HG03457 (cell line): ENCODE results near the gene SMIM23.

Source experiments
- ATAC-seq: cut with Tn5 transposase; IDR thresholded peaks from one replicate; pipeline ENCODE4 v1.9.1; 2021; ENCODE audit warnings: moderate number of reproducible peaks; ENCODE audit not compliant: unreplicated experiment

The SMIM23 gene

DNA sequence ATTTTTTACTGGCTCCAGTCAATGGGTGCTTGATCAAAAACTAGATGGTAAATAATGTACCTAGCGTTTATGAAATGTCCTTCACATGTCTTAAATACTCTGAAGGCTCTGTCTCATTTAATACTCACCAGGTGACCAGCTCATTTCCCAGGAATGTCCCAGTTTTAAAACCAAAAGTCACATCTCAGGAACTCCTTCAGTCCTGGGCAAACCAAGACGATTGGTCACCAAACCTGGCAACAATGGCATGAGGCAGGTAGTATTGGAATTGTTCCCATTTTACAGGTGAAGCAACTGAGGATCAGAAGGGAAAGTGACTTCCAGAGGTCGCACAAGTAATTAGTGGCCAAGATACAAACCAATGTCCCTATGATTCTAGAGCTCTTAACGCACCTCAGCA lies 27.7 kb downstream of the SMIM23 start:
- no peak for ATAC-seq

DNA sequence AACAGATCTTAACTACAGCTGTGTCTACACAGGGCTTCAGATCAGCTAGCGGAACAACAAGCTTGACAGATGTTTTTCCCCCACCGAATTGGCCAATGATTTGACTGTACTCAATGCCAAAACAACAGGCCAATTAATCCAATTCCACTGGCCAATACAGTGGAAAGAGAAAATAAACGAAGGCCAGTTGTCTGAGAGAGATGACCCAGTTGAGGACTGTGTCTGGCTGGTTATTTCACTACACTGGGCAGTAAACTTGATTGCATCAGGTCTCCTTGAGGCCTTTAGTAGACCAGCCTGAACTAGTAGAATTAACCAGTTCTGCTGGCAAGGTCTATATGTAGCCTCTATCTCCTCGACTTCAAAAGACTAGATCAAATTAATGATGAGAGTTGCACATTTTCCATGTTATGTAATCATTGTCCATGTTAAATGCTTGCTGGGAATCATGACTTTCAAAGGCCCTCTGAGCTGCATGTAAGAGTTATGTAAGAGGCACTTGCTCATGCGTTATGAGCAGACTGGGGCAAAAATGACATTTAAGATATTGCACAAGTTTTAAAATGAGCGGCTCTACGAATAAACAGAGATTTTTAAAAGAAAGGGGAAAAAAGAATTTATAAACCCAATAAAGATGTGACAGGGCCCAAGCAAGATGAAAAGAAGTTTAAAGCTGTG lies 28.3 kb downstream of the SMIM23 start:
- ATAC-seq, result no peak

DNA sequence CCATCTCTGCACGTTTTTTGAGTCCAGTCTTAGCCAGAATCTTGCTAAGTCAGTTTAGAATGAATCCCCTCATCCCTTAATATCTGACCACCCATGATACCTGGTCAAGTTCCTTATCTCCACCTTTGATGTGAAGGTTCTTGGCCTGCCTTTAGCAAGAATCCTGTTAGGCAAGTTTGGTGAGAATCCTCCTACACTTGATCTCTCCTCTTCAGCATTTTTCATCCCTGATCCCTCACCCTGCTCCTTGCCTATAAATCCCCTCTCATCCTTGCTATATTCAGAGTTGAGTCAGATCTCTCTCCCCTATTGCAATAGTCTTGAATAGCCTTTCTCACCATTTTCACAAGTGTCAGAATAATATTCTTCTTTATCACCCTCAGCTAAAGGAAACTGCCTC lies 31.0 kb downstream of the SMIM23 start:
- ATAC-seq, result no peak

DNA sequence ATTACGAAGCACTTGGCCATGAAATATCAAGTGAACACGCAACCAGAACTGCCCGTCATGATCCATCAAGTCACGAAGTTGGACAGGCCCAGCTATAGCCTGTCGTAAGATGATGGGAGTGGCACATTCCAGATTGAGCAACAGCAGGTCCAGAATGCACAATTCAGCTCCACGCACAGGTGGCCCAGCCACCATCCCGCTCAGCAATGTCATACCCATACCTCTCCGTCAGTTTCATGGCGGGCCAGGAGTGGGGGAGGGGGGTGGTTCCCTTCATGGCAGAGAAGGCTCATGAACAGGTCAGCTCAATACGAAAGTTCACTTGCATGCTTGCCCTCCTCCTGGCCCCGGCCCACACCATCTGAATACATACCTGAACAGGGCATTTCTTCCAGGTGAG lies 34.9 kb downstream of the SMIM23 start:
- ATAC-seq, result no peak

DNA sequence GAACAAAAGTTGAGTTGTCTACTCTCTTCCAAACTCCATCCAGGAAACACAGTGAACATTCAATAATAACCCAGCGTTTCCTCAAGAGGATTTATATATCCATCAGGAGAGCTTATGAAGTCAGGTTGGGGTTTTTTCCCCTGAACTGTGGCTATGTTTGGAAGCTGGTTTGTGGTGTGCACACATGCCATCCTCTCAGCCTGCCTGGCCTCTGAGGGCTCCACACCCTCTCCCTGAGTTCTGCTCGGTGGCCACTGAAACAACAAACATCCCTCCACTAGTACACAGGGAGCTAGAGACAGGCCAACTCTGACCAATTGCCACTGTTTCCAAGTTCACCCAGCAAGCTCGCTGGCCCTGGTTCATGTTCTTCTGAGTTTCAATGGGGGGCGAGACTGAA lies 35.7 kb downstream of the SMIM23 start:
- no peak for ATAC-seq

DNA sequence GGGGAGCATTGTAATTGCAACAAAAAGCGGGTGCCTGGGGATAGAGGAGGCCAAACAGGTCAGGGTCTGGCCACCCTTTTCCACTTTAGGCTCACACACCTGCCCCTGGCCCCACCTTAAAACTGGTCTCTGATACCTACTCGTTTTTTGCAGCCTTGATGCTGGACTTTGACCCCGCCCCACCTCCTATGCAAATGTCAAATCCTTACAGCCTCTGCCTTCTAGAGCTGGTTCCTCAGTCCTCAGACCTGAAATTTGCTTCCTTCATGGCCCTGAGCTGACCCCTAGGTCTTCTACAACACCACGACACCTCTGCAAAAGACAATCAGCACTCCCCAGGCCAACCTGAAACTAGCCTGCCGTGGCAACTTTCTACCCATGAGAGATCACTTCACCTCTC lies 37.7 kb downstream of the SMIM23 start:
- no peak for ATAC-seq

DNA sequence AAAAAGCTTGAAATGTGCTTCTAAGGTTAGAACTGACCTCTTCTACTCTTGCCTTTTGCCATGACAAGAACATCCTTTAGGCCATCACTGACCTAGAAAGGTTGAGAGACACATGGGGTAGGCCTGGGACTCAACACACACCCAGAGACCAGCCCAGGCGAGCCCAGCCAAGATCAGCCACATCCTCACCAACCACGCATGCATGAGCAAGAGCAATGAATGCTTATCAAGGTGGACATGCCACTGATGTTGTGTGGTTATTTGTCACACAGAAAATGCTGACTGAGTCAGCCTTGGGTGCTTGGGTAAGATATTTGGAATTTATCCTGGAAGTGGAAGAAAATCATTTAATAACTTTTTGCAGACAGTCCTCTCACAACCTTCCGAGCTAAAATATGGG lies 39.4 kb downstream of the SMIM23 start:
- ATAC-seq, result no peak

DNA sequence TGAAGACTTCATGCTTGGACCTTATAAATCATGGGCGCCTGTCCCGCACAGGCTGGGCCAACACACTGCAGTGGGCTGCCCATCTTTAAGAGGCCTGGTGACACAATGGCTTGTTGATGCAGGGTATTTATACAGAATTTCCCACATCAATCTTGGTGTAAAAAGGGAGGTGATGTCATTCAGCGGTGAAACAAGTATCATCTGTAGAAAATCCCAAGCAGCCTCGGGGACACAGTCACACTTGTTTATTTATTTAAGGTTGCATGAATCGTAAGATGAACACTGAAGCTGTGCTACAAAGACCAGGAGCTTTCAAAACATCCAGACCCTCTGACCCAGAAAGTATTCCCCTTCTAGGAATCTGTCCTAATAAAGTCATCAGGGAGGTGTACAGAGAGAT lies 40.5 kb downstream of the SMIM23 start:
- ATAC-seq, result no peak

DNA sequence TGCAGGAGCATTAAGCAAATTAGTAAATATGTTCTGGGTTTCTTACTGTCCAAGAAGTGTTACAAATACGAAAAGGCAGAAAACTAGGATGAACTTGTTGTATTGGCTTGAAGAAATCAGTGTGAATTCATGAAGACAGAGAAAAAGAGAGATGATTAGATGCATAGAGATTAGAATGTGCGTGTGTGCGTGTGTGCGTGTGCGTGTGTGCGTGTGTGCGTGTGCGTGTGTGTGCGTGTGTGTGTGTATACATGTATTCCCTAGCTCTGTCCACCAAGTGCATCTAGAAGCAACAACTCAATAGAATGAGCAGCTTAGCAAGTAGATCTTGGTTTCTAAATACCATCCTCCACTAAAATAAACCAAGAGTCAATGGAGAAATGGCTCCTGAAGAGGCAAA lies 41.5 kb downstream of the SMIM23 start:
- no peak for ATAC-seq

DNA sequence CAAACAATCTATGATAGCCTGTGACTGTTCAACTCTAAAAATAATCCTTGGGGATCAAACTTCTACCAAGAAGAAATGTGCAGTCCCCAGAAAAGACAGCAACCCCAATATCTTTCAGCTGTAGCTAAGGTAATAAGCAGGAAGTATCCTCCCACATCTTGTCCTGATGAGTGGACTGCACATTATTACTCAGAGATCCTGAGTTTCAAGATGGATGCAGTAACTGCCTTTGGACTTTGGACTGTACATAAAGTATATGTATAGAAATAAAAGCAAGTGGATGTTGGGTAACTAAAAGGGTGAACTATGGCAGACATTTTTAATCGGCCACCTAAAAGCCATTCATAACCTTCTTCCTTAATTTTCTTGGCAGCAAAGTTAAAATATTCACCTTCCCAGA lies 45.1 kb downstream of the SMIM23 start:
- ATAC-seq, result no peak

DNA sequence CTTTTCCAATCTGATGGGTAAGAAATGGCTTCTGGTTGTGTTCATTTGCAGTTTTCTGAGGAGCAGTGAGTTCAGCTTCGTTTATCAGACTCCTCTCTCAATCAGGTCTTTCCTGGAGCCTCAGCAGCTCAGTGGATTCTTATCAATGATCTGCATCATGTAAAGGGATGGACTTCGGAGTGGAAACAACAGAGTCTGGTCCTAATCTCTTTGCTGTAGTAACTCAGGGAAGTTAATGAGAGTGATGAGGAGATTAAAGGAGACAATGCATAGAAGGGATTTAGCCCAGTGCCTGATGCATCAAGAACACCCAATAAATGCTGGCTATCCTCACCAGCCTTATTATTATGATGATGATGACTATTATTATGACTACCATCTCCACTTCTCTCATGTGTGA lies 47.2 kb downstream of the SMIM23 start:
- no peak for ATAC-seq

DNA sequence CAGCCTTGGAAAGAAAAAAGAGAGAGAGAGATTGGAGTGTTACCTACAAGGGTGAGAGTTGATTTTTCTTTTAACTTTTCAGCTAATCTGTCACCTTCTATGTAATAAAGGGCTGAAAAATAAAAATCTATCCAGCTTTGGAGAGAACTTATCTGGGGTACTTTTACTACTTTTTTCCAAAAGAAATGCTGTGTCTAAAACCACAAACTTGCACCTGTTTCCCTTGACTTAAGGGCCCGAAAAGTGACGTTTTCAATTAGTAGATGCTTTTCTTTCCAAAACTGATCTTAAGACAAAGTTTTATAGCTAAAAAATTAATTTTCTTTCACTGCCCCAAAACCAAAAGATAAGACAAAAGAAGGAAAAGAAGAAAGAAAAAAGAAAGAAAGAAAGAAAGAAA lies 48.8 kb downstream of the SMIM23 start:
- ATAC-seq, result no peak

DNA sequence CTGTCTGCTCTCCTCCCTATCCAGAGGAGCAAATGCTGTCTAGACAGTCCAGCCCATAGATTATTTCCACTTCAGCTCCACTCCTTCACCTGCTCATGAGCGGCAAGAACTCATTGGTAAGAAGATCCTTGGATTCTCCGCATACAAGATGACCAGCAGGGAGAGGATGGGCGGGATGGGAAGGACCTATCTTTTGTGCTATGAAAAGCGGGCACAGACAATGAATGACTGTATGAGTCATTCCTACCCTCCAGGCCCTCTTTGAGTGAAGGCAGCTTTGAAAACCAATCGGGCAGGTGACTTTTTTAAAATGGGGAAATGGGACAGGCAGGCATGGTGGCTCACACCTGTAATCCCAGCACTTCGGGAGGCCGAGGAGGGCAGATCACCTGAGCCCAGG lies 49.4 kb downstream of the SMIM23 start:
- no peak for ATAC-seq

DNA sequence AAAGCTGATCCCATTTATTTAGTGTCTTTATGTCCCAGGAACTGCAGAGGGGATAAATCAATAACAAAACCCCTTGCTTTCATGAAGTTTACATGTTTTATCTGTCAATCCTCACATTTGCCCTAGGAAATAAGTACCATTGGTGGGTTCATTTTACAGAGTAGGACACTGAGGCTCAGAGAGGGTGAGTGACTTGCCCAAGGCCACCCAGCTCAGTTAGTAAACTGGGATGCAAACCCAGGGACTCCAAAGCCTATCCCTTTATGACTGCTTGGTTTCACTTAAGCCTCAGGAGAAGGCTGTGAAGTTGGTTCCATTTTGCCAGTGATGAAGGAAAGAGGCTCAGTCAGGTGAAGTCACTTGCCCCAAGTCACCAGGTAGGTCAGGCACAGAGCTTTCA lies 51.9 kb downstream of the SMIM23 start:
- no peak for ATAC-seq

DNA sequence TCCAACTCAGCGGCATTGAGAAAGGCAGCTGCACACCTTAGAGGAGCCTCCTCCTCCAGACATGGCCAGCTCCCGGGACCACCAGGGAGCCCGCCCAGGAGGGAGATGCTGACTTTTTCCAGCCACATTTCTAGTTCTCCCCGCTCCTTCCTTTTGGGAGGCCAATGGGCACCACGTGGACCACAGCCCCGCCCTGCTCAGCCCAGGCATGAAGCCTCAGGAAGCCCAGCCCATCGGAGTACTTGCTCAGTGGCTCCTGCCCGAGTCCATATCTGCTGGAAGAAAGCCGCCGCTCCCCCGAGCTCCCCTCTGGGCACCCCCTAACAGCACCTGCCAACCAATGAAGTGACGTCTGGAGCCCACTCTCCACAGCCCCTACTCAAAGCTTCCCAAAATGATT lies 52.4 kb downstream of the SMIM23 start:
- no peak for ATAC-seq

DNA sequence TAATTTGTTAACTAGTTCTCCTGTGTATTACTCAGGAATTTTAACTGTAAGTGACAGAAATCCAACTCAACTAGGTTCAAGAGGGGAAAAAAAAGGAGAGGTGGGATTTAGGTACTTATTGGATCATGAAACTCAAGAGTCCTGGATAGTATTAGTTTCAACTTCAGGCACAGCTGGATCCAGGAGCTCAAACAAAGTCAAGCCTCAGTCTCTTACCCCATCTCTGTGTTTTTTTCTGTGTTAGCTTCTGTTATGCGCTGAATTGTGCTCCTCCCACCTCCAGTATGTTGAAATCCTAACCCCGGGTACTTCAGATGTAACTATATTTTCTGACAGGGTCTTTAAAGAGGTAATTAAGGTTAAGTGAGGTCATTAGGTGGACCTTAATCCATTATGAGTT lies 53.5 kb downstream of the SMIM23 start:
- ATAC-seq, result no peak

DNA sequence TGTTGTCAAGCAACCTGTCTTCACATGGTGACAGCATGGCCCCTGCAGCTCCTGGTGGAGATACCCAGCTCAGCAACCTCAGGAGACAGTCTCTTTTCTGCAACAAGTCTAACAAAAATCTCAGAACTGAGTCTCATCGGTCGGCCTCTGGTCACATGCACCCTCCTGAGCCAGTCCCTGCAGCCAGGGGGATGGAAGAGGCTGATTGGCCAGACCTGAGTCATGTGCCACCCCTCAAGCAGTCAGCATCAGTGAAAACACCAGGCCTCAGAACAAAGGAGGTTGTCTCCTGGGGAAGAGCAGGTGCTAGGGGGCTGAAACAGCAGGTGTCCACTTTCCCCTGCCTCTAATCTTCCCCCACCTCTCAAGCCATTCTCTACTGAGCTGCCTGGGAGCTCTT lies 54.4 kb downstream of the SMIM23 start:
- no peak for ATAC-seq
